H9 (cell line): Measurements from ENCODE around the gene PHTF2. TPM values are rescaled to one million over a fixed set of nuclear protein-coding genes. Genes with fewer than 3 reads are reported as not detected.

ENCODE experiments used
- DNase-seq: peaks from one replicate; pipeline ENCODE4 v3.0.0-alpha.2; 2017
- H2AFZ ChIP-seq: one replicate; pipeline ENCODE4 v1.6.1; 2013; ENCODE audit warnings: mild to moderate bottlenecking, low read length, control low read depth, moderate library complexity
- H2AK5ac ChIP-seq: 2 replicates; pipeline ENCODE4 v1.6.1; 2013; ENCODE audit warnings: low read length, control low read depth, mixed read lengths; ENCODE audit not compliant: insufficient read length
- H2BK120ac ChIP-seq: one replicate; pipeline ENCODE4 v1.6.1; 2013; ENCODE audit warnings: low read depth, mild to moderate bottlenecking, low read length, control low read depth, inconsistent platforms; ENCODE audit not compliant: poor library complexity, severe bottlenecking
- H2BK12ac ChIP-seq: 2 replicates; pipeline ENCODE4 v1.6.1; 2013; ENCODE audit warnings: low read length, control low read depth, mixed read lengths, low read depth; ENCODE audit not compliant: insufficient read length
- H2BK15ac ChIP-seq: 2 replicates; pipeline ENCODE4 v1.6.1; 2013; ENCODE audit warnings: low read depth, low read length, control low read depth
- H2BK20ac ChIP-seq: one replicate; pipeline ENCODE4 v1.6.1; 2013; ENCODE audit warnings: low read depth, mild to moderate bottlenecking, low read length, control low read depth, inconsistent platforms; ENCODE audit not compliant: poor library complexity, severe bottlenecking
- H2BK5ac ChIP-seq: 2 replicates; pipeline ENCODE4 v1.6.1; 2013; ENCODE audit warnings: low read length, control low read depth, mixed read lengths; ENCODE audit not compliant: insufficient read length
- H3K14ac ChIP-seq: 2 replicates; pipeline ENCODE4 v1.6.1; 2013; ENCODE audit warnings: low read length, control low read depth; ENCODE audit not compliant: insufficient read depth
- H3K18ac ChIP-seq: 2 replicates; pipeline ENCODE4 v1.6.1; 2013; ENCODE audit warnings: low read depth, mild to moderate bottlenecking, mixed read lengths, low read length, control low read depth; ENCODE audit not compliant: insufficient read length
- H3K23ac ChIP-seq: 2 replicates; pipeline ENCODE4 v1.6.1; 2013; ENCODE audit warnings: low read length, control low read depth, mixed read lengths, low read depth; ENCODE audit not compliant: insufficient read length
- H3K23me2 ChIP-seq: 2 replicates; pipeline ENCODE4 v1.6.1; 2013; ENCODE audit warnings: low read depth, mild to moderate bottlenecking, mixed read lengths, low read length, control low read depth; ENCODE audit not compliant: insufficient read length, poor library complexity, severe bottlenecking
- H3K27ac ChIP-seq: 2 replicates; pipeline ENCODE4 v1.5.1; 2013; ENCODE audit warnings: low read length, control low read depth, mixed read lengths, low read depth; ENCODE audit not compliant: insufficient read length
- H3K27me3 ChIP-seq: 2 replicates; pipeline ENCODE4 v1.6.1; 2013; ENCODE audit warnings: low read length, control low read depth, inconsistent platforms; ENCODE audit not compliant: insufficient read depth
- H3K4ac ChIP-seq: 2 replicates; pipeline ENCODE4 v1.6.1; 2013; ENCODE audit warnings: low read depth, mild to moderate bottlenecking, control low read depth, inconsistent platforms, low read length, moderate library complexity
- H3K4me1 ChIP-seq: 2 replicates; pipeline ENCODE4 v1.6.1; 2013; ENCODE audit warnings: low read length, control low read depth, inconsistent platforms; ENCODE audit not compliant: insufficient read depth
- H3K4me2 ChIP-seq: 2 replicates; pipeline ENCODE4 v1.6.1; 2013; ENCODE audit warnings: low read length, control low read depth, mixed read lengths; ENCODE audit not compliant: insufficient read length, insufficient read depth
- H3K56ac ChIP-seq: 2 replicates; pipeline ENCODE4 v1.6.1; 2013; ENCODE audit warnings: low read depth, mild to moderate bottlenecking, mixed read lengths, low read length, control low read depth; ENCODE audit not compliant: insufficient read length
- H3K79me1 ChIP-seq: 2 replicates; pipeline ENCODE4 v1.6.1; 2013; ENCODE audit warnings: low read depth, mild to moderate bottlenecking, moderate library complexity, low read length, control low read depth, inconsistent platforms; ENCODE audit not compliant: insufficient read depth, poor library complexity, severe bottlenecking
- H3K79me2 ChIP-seq: 2 replicates; pipeline ENCODE4 v1.6.1; 2013; ENCODE audit warnings: low read length, control low read depth, inconsistent platforms; ENCODE audit not compliant: insufficient read depth
- H3K9ac ChIP-seq: 2 replicates; pipeline ENCODE4 v1.6.1; 2013; ENCODE audit warnings: low read length, control low read depth, mixed read lengths; ENCODE audit not compliant: insufficient read length; ENCODE audit errors: extremely low read depth
- H3K9me3 ChIP-seq: one replicate; pipeline ENCODE4 v1.6.1; 2013; ENCODE audit warnings: low read depth, low read length, inconsistent platforms; ENCODE audit not compliant: control insufficient read depth
- H3T11ph ChIP-seq: one replicate; pipeline ENCODE4 v1.6.1; 2013; ENCODE audit warnings: mild to moderate bottlenecking, low read length, control low read depth, inconsistent platforms
- H4K20me1 ChIP-seq: one replicate; pipeline ENCODE4 v1.6.1; 2013; ENCODE audit not compliant: control insufficient read depth, insufficient read length, insufficient read depth
- H4K5ac ChIP-seq: 2 replicates; pipeline ENCODE4 v1.6.1; 2013; ENCODE audit warnings: low read depth, mild to moderate bottlenecking, mixed read lengths, low read length, control low read depth; ENCODE audit not compliant: insufficient read length
- H4K8ac ChIP-seq: replicated peaks from 2 replicates; pipeline ENCODE4 v1.6.1; 2013; ENCODE audit warnings: low read length, control low read depth, mixed read lengths, low read depth; ENCODE audit not compliant: insufficient read length
- H4K91ac ChIP-seq: 2 replicates; pipeline ENCODE4 v1.6.1; 2013; ENCODE audit warnings: low read depth, mild to moderate bottlenecking, moderate library complexity, mixed read lengths, low read length, control low read depth; ENCODE audit not compliant: insufficient read length
- H3K27ac Mint-ChIP-seq, 3 experiments: 2 replicates in 2 of 3; 3 replicates in 1 of 3; pipeline ENCODE4 v1.8.0; 2020 to 2021; ENCODE audit warnings: mixed read lengths in 3 of 3, mild to moderate bottlenecking in 1 of 3, moderate library complexity in 1 of 3
- H3K27me3 Mint-ChIP-seq: 2 replicates; pipeline ENCODE4 v1.8.0; 2021; ENCODE audit warnings: low read depth, mild to moderate bottlenecking, moderate library complexity, mixed read lengths
- H3K36me3 Mint-ChIP-seq, 3 experiments: 2 replicates in 2 of 3; 3 replicates in 1 of 3; pipeline ENCODE4 v1.8.0; 2020 to 2021; ENCODE audit warnings: low read depth in 3 of 3, mixed read lengths in 3 of 3; ENCODE audit not compliant: insufficient read depth in 1 of 3
- H3K4me1 Mint-ChIP-seq, 2 experiments: 2 replicates each; pipeline ENCODE4 v1.8.0; 2020; ENCODE audit warnings: mixed read lengths in 2 of 2
- H3K4me3 Mint-ChIP-seq, 2 experiments: 2 replicates in 1 of 2; 3 replicates in 1 of 2; pipeline ENCODE4 v1.8.0; 2020 to 2021; ENCODE audit warnings: mild to moderate bottlenecking in 2 of 2, mixed read lengths in 2 of 2, moderate library complexity in 1 of 2
- H3K9me3 Mint-ChIP-seq, 2 experiments: 2 replicates in 1 of 2; 3 replicates in 1 of 2; pipeline ENCODE4 v1.8.0; 2020; ENCODE audit warnings: mild to moderate bottlenecking in 2 of 2, mixed read lengths in 2 of 2, moderate library complexity in 1 of 2
- WGBS: extraction: QIAGEN DNeasy Blood & Tissue Kit; methylation state at CpG from one replicate; pipeline ENCODE4 v1.1.7; 2013; ENCODE audit warnings: missing lambda C conversion rate, low lambda C conversion rate, mixed read lengths; ENCODE audit not compliant: insufficient read length; ENCODE audit errors: extremely low coverage; 5-methylcytosine and 5-hydroxymethylcytosine counted together
- total RNA-seq: library from RNA; stranded (reverse); gene quantifications from 2 replicates; pipeline ENCODE4 v1.2.1, GENCODE V29; 2021
- TF ChIP-seq, protein P1 (sequence below): fragments of 200-600 bp; sonication (generic); conservative IDR thresholded peaks from 3 replicates; pipeline ENCODE4 v1.8.0; 2021; ENCODE audit warnings: antibody characterized with exemption, mild to moderate bottlenecking

The PHTF2 gene
- total RNA-seq, 1 experiment from 2014 or later, result 16.2 TPM

DNA sequence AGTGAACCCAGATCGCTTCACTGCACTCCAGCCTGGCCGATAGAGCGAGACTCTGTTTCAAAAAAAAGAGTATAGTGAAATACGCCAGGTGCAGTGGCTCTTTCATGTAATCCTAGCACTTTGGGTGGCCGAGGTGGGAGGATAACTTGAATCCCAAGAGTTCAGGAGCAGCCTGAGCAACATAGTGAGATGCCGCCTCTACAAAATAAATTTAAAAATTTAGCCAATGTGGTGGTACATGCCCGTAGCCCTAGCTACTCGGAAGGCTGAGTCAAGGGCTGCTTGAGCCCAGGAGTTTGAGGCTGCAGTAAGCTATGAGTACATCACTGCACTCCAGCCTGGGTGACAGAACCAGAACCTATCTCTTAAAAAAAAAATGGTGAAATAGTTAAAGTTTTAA, 28.3 kb upstream of the PHTF2 start:
- H3T11ph ChIP-seq, result no peak overlapping the region
- H4K5ac ChIP-seq, result no peak overlapping the region
- no peak overlapping the region for H4K8ac ChIP-seq
- Mint-ChIP-seq H3K4me1 (peaks cover 0 to 12% of the 10 kb centered on the region in 2 experiments; a peak in 3 of 4 replicates), H3K4me3 (no peak overlapping the region), H3K36me3 (peaks cover 10 to 40% (median 29%) of the 10 kb centered on the region in 3 experiments; a peak in 6 of 7 replicates), H3K27ac (no peak overlapping the region), H3K27me3 (no peaks in the 10 kb centered on the region), H3K9me3 (no peaks in the 10 kb centered on the region)
- no peaks in the 10 kb centered on the region; the same call in 1 of the 2 replicates for H3K4me1 ChIP-seq
- H2AK5ac ChIP-seq, result no peak overlapping the region
- no peak overlapping the region for H2AFZ ChIP-seq
- no peak overlapping the region for H2BK5ac ChIP-seq
- H2BK12ac ChIP-seq, result no peak overlapping the region
- no peak overlapping the region for H3K14ac ChIP-seq
- no peak overlapping the region for H3K9ac ChIP-seq
- no peaks in the 10 kb centered on the region for H3K23me2 ChIP-seq
- H3K27ac ChIP-seq, result no peak overlapping the region
- H3K27me3 ChIP-seq, result no peaks in the 10 kb centered on the region
- H3K9me3 ChIP-seq, result no peaks in the 10 kb centered on the region
- no CpG with 5 or more reads among the region's 8 CpGs for WGBS
- H3K4ac ChIP-seq, result no peak overlapping the region
- H3K4me2 ChIP-seq, result no peak overlapping the region
- no peak overlapping the region for H4K91ac ChIP-seq
- DNase-seq, result no peak
- no peak overlapping the region for H3K18ac ChIP-seq
- H2BK120ac ChIP-seq, result no peak overlapping the region
- H2BK15ac ChIP-seq, result no peak overlapping the region
- no peaks in the 10 kb centered on the region for H4K20me1 ChIP-seq
- H3K79me1 ChIP-seq, result no peaks in the 10 kb centered on the region
- TF ChIP-seq, protein P1, sequence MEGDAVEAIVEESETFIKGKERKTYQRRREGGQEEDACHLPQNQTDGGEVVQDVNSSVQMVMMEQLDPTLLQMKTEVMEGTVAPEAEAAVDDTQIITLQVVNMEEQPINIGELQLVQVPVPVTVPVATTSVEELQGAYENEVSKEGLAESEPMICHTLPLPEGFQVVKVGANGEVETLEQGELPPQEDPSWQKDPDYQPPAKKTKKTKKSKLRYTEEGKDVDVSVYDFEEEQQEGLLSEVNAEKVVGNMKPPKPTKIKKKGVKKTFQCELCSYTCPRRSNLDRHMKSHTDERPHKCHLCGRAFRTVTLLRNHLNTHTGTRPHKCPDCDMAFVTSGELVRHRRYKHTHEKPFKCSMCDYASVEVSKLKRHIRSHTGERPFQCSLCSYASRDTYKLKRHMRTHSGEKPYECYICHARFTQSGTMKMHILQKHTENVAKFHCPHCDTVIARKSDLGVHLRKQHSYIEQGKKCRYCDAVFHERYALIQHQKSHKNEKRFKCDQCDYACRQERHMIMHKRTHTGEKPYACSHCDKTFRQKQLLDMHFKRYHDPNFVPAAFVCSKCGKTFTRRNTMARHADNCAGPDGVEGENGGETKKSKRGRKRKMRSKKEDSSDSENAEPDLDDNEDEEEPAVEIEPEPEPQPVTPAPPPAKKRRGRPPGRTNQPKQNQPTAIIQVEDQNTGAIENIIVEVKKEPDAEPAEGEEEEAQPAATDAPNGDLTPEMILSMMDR, result no peak
- no peak overlapping the region for H3K56ac ChIP-seq
- H3K23ac ChIP-seq, result no peak overlapping the region
- no peaks in the 10 kb centered on the region for H3K79me2 ChIP-seq
- no peak overlapping the region for H2BK20ac ChIP-seq
